HepG2 (cell line): ENCODE measurements around the gene CAPN6. TPM values are rescaled to one million over a fixed set of nuclear protein-coding genes. Genes with fewer than 3 reads are reported as not detected.

Experiments used
- ATAC-seq: fragments of 200-7000 bp; cut with Tn5 transposase; 3 replicates; pipeline ENCODE4 v1.9.1; 2020; ENCODE audit warnings: mild to moderate bottlenecking, moderate library complexity
- BruUV-seq: library from RNA; stranded (reverse); fragments of 400-500 nt; replicated peaks from 2 replicates; lab custom pipeline; 2021; lab: Mats Ljungman, UMichigan
- CTCF ChIA-PET: fragments of 300-600 bp; formaldehyde crosslinking; extraction: SDS; loops from one replicate; lab custom pipeline; 2021; ENCODE audit warnings: low total read pairs, inconsistent platforms, low intra/inter-chr PET ratio; lab: Yijun Ruan, JAX
- POLR2A ChIA-PET: fragments of 350-600 bp; sonication (Branson Sonifier 250); formaldehyde crosslinking; loops from one replicate; lab custom pipeline; 2020; ENCODE audit warnings: antibody characterized with exemption, inconsistent platforms; lab: Yijun Ruan, JAX
- DNase-seq: peaks from one replicate; pipeline ENCODE4 v3.0.0-alpha.2; 2015; ENCODE audit warnings: low spot score
- FAIRE-seq: peaks from 3 replicates; lab custom pipeline; 2011; peaks lifted over from hg19 to GRCh38; lab: Jason Lieb, UNC
- H2AFZ ChIP-seq: one replicate; pipeline ENCODE4 v1.6.1; 2011; ENCODE audit warnings: low read length, inconsistent platforms
- H3K27ac ChIP-seq: fragments of 300-600 bp; 3 replicates; pipeline ENCODE4 v1.8.0; 2011; ENCODE audit warnings: mixed run types, mild to moderate bottlenecking, mixed read lengths, low read length, inconsistent platforms; ENCODE audit not compliant: insufficient read depth; ENCODE audit errors: extremely low read length
- H3K27me3 ChIP-seq, 2 experiments: fragments of 200-600 bp in 1 of 2; 2 replicates in 1 of 2; 3 replicates in 1 of 2; pipeline versions ENCODE4 v1.6.0 to v1.8.0; 2011; ENCODE audit warnings: low read length in 2 of 2, mild to moderate bottlenecking in 2 of 2, moderate library complexity in 2 of 2, inconsistent platforms in 1 of 2; ENCODE audit not compliant: insufficient read depth in 2 of 2, control insufficient read depth in 1 of 2
- H3K36me3 ChIP-seq, 2 experiments: fragments of 200-600 bp in 1 of 2; replicated peaks in 1 of 2; 2 replicates in 1 of 2; 3 replicates in 1 of 2; pipeline versions ENCODE4 v1.5.1 to v1.8.0; 2011; ENCODE audit warnings: low read length in 2 of 2, inconsistent platforms in 1 of 2; ENCODE audit not compliant: insufficient read depth in 2 of 2, control insufficient read depth in 1 of 2
- H3K4me1 ChIP-seq: 2 replicates; pipeline ENCODE4 v1.5.1; 2012; ENCODE audit warnings: low read length, inconsistent platforms; ENCODE audit not compliant: insufficient read depth
- H3K4me2 ChIP-seq: 2 replicates; pipeline ENCODE4 v1.6.0; 2011; ENCODE audit warnings: low read depth, low read length, inconsistent platforms
- H3K4me3 ChIP-seq, 3 experiments: fragments of 200-600 bp in 1 of 3; sonication (generic), shearing (Covaris generic) in 1 of 3; replicated peaks in 1 of 3; 2 replicates each; pipeline ENCODE4 v1.5.1; 2011 to 2016; ENCODE audit warnings: low read length in 3 of 3, inconsistent platforms in 2 of 3, low read depth in 2 of 3, mild to moderate bottlenecking in 2 of 3, control low read depth in 1 of 3, mixed read lengths in 1 of 3; ENCODE audit not compliant: insufficient read depth in 1 of 3
- H3K79me2 ChIP-seq: one replicate; pipeline ENCODE4 v1.6.1; 2011; ENCODE audit warnings: low read length, inconsistent platforms; ENCODE audit not compliant: insufficient read depth
- H3K9ac ChIP-seq: 2 replicates; pipeline ENCODE4 v1.6.0; 2011; ENCODE audit warnings: mild to moderate bottlenecking, low read depth, low read length, inconsistent platforms; ENCODE audit not compliant: insufficient read depth
- H3K9me3 ChIP-seq: 2 replicates; pipeline ENCODE4 v1.5.1; 2012; ENCODE audit warnings: mild to moderate bottlenecking, low read length
- H4K20me1 ChIP-seq: 2 replicates; pipeline ENCODE4 v1.6.0; 2011; ENCODE audit warnings: inconsistent platforms, mild to moderate bottlenecking, low read length, moderate library complexity; ENCODE audit not compliant: insufficient read depth
- MAFF ChIP-seq: IDR thresholded peaks from 2 replicates; pipeline ENCODE4 v1.6.1; 2011; ENCODE audit warnings: low read depth, low read length, improper control_type of control experiment
- MAFK ChIP-seq, 2 experiments: IDR thresholded peaks in 1 of 2; conservative IDR thresholded peaks in 1 of 2; 2 replicates each; pipeline ENCODE4 v1.6.1; 2011; ENCODE audit warnings: improper control_type of control experiment in 2 of 2, low read length in 2 of 2
- NFKB2 ChIP-seq: sonication (generic); formaldehyde crosslinking; IDR thresholded peaks from 2 replicates; pipeline ENCODE4 v1.4.0; 2020; ENCODE audit warnings: missing genetic modification reagents, borderline replicate concordance
- PTBP1 ChIP-seq: fragments of 200-400 bp; formaldehyde crosslinking; IDR thresholded peaks from 2 replicates; pipeline ENCODE4 v1.6.1; 2018; ENCODE audit warnings: low read length, low read depth; ENCODE audit not compliant: poor library complexity, severe bottlenecking
- RFX5 ChIP-seq: IDR thresholded peaks from 2 replicates; pipeline ENCODE4 v1.6.1; 2011; ENCODE audit warnings: low read depth, low read length, improper control_type of control experiment
- SUZ12 ChIP-seq: fragments of 150-350 bp; IDR thresholded peaks from 2 replicates; pipeline ENCODE4 v1.6.1; 2014; ENCODE audit warnings: low read depth, low read length
- ZNF331 ChIP-seq: sonication (generic); formaldehyde crosslinking; IDR thresholded peaks from 2 replicates; pipeline ENCODE4 v1.4.0; 2020; ENCODE audit warnings: missing genetic modification reagents
- ZNF451 ChIP-seq: sonication (generic); formaldehyde crosslinking; IDR thresholded peaks from 2 replicates; pipeline ENCODE4 v1.5.0; 2020; ENCODE audit warnings: mild to moderate bottlenecking, missing genetic modification reagents
- ZNF619 ChIP-seq: sonication (generic); formaldehyde crosslinking; IDR thresholded peaks from 2 replicates; pipeline ENCODE4 v1.4.0; 2020; ENCODE audit warnings: mild to moderate bottlenecking, missing genetic modification reagents
- ZNF839 ChIP-seq: sonication (generic); formaldehyde crosslinking; IDR thresholded peaks from 2 replicates; pipeline ENCODE4 v1.4.0; 2020; ENCODE audit warnings: missing genetic modification reagents, mild to moderate bottlenecking, borderline replicate concordance
- WGBS: methylation state at CpG from one replicate; pipeline ENCODE4 v1.1.6; 2017; ENCODE audit warnings: low lambda C conversion rate; 5-methylcytosine and 5-hydroxymethylcytosine counted together
- in situ Hi-C: cut with HindIII; loops from 2 replicates; pipeline ENCODE4 v1.10.0; 2017; ENCODE audit warnings: low pct_unique_long_range_greater_than_20kb; ENCODE audit not compliant: extremely low pct_ligation_motif_present
- intact Hi-C: fragments of 100-400 bp; cut with micrococcal nuclease; formaldehyde crosslinking; loops from one replicate; pipeline ENCODE4 v1.10.0; 2022; ENCODE audit not compliant: unreplicated experiment
- polyA plus RNA-seq, 8 experiments: library from polyadenylated mRNA; depleted of rRNA in 3 of 8; stranded (reverse) in 7 of 8; unstranded in 1 of 8; fragments of >200 nt; fragmentation: Illumina TruSeq in 4 of 8; extraction: Trizol in 4 of 8; gene quantifications; 2 replicates each; pipeline versions ENCODE4 v1.2.1 to v1.2.3, GENCODE V29; 2011 to 2016; ENCODE audit warnings: low read depth in 4 of 8, missing spikeins in 1 of 8, mixed read lengths in 1 of 8; ENCODE audit not compliant: insufficient read depth in 1 of 8
- total RNA-seq, 5 experiments: library from RNA; depleted of rRNA; stranded (reverse); fragments of >200 nt; fragmentation: Illumina TruSeq; extraction: Trizol; gene quantifications; 2 replicates each; pipeline ENCODE4 v1.2.3, GENCODE V29; 2016; ENCODE audit warnings: low read depth in 1 of 5
- TF ChIP-seq, protein P1 (sequence below): sonication (generic); formaldehyde crosslinking; IDR thresholded peaks from 2 replicates; pipeline ENCODE4 v1.5.0; 2020; ENCODE audit warnings: mild to moderate bottlenecking, missing genetic modification reagents, borderline replicate concordance

The CAPN6 gene
- total and polyA plus RNA-seq, 2 of the 13 experiments (the other 11 are each of a cell fraction or from before 2014, with no cell fraction given) = not detected

DNA sequence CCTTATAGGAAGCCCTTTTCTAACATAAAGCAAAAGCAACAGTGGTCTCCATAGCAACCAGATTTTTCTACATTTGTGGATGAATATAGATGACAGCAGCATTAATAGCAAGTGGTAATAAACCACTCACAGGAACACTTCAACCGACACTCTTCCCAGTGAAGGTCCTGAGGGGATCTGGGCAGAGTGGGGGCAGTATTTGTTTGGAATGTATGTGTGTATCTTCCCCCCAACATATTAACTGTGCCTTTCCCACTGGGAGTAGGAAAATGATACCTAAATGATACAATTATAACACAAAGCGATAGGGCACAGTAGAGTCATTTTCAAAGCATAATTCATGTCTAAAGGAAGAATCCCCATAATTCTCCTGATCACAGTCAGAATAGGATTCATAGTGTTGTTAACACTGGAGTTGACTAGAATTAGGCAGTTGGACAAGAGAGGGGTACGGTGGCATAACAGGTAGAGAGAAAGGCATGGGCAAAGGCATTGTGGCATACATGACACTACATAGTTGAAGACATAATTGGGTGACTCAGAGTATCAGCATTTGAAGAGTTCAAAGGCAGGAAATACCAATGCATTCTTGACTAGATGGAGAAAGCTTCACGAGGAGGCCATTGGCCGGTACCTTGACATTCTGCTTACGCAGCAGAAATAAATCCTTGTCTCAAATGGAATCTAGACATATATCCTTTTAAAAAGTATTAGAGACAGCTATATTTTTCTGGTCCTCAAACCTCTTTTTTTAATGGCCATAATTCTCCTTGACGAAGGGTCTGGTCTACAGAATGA lies 15.2 kb downstream of the CAPN6 start:
- no peak overlapping the region for H3K4me2 ChIP-seq
- no peaks in the 10 kb centered on the region for H4K20me1 ChIP-seq
- FAIRE-seq (no peak), ATAC-seq (no peak), DNase-seq (no peak)
- ChIA-PET CTCF (no interaction called here), POLR2A (no interaction called here)
- TF ChIP-seq ZNF839 (CRISPR knock-in tag) (no peak), ZNF451 (CRISPR knock-in tag) (no peak), ZNF619 (CRISPR knock-in tag) (no peak), MAFF (peak; percentile 78), NFKB2 (CRISPR knock-in tag) (no peak), SUZ12 (no peak), RFX5 (no peak), PTBP1 (no peak), MAFK (conservative IDR thresholded peaks at IDR 0.05 in 1 of 2, IDR thresholded peaks at IDR 0.05 in 1 of 2; ENCODE audit: low read length in 2 of 2) (peak; percentile 63 to 81), ZNF331 (CRISPR knock-in tag) (no peak)
- TF ChIP-seq, protein P1, sequence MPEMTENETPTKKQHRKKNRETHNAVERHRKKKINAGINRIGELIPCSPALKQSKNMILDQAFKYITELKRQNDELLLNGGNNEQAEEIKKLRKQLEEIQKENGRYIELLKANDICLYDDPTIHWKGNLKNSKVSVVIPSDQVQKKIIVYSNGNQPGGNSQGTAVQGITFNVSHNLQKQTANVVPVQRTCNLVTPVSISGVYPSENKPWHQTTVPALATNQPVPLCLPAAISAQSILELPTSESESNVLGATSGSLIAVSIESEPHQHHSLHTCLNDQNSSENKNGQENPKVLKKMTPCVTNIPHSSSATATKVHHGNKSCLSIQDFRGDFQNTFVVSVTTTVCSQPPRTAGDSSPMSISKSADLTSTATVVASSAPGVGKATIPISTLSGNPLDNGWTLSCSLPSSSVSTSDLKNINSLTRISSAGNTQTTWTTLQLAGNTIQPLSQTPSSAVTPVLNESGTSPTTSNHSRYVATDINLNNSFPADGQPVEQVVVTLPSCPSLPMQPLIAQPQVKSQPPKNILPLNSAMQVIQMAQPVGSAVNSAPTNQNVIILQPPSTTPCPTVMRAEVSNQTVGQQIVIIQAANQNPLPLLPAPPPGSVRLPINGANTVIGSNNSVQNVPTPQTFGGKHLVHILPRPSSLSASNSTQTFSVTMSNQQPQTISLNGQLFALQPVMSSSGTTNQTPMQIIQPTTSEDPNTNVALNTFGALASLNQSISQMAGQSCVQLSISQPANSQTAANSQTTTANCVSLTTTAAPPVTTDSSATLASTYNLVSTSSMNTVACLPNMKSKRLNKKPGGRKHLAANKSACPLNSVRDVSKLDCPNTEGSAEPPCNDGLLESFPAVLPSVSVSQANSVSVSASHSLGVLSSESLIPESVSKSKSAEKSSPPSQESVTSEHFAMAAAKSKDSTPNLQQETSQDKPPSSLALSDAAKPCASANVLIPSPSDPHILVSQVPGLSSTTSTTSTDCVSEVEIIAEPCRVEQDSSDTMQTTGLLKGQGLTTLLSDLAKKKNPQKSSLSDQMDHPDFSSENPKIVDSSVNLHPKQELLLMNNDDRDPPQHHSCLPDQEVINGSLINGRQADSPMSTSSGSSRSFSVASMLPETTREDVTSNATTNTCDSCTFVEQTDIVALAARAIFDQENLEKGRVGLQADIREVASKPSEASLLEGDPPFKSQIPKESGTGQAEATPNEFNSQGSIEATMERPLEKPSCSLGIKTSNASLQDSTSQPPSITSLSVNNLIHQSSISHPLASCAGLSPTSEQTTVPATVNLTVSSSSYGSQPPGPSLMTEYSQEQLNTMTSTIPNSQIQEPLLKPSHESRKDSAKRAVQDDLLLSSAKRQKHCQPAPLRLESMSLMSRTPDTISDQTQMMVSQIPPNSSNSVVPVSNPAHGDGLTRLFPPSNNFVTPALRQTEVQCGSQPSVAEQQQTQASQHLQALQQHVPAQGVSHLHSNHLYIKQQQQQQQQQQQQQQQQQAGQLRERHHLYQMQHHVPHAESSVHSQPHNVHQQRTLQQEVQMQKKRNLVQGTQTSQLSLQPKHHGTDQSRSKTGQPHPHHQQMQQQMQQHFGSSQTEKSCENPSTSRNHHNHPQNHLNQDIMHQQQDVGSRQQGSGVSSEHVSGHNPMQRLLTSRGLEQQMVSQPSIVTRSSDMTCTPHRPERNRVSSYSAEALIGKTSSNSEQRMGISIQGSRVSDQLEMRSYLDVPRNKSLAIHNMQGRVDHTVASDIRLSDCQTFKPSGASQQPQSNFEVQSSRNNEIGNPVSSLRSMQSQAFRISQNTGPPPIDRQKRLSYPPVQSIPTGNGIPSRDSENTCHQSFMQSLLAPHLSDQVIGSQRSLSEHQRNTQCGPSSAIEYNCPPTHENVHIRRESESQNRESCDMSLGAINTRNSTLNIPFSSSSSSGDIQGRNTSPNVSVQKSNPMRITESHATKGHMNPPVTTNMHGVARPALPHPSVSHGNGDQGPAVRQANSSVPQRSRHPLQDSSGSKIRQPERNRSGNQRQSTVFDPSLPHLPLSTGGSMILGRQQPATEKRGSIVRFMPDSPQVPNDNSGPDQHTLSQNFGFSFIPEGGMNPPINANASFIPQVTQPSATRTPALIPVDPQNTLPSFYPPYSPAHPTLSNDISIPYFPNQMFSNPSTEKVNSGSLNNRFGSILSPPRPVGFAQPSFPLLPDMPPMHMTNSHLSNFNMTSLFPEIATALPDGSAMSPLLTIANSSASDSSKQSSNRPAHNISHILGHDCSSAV (CRISPR knock-in tag) = no peak
- H3K36me3 ChIP-seq = no peaks in the 10 kb centered on the region
- H3K9me3 ChIP-seq = no peaks in the 10 kb centered on the region
- no peak overlapping the region for H3K27ac ChIP-seq
- no peak overlapping the region for H3K4me3 ChIP-seq
- no peaks in the 10 kb centered on the region for H3K79me2 ChIP-seq
- BruUV-seq = no TSS peak
- 51% methylated on average over 7 of the region's 7 CpGs for WGBS
- H3K27me3 ChIP-seq = no peaks in the 10 kb centered on the region
- H2AFZ ChIP-seq = no peak overlapping the region
- no peak overlapping the region for H3K9ac ChIP-seq
- intact Hi-C loops (no loop called here), in situ Hi-C loops (no loop called here)
- no peaks in the 10 kb centered on the region for H3K4me1 ChIP-seq
